ENCODE results near the gene PIK3R1. TPM values are rescaled to one million over a fixed set of nuclear protein-coding genes. Genes with fewer than 3 reads are reported as not detected.

PIK3R1 gene
- polyA plus RNA-seq, 1 donor (not counting 4 experiments of a cell fraction or from before 2014, with no cell fraction given): 16.7 TPM

- Histone ChIP-seq H3K9me1 (ENCODE audit: control insufficient read depth, extremely low read depth, insufficient read depth, low read length) (no peaks in the 10 kb centered on the region), H3K9me3 (ENCODE audit: control insufficient read depth, low read depth, low read length) (no peaks in the 10 kb centered on the region), H4K20me1 (ENCODE audit: control insufficient read depth, extremely low read depth, insufficient read depth, low read length) (no peaks in the 10 kb centered on the region), H3K4me3 (ENCODE audit: control insufficient read depth in 2 of 3, extremely low read depth in 1 of 3, insufficient read depth in 2 of 3, low read depth in 1 of 3, low read length in 3 of 3) (no peak overlapping the region), H3K27ac (ENCODE audit: control insufficient read depth, insufficient read depth, low read length) (no peak overlapping the region), H2AFZ (ENCODE audit: control insufficient read depth, low read length) (no peak overlapping the region), H3K27me3 (ENCODE audit: control insufficient read depth, extremely low read depth, insufficient read depth, low read length) (no peaks in the 10 kb centered on the region), H3K9ac (ENCODE audit: control insufficient read depth, extremely low read depth, insufficient read depth, low read length) (no peak overlapping the region), H3K4me2 (ENCODE audit: control insufficient read depth, extremely low read depth, insufficient read depth, low read depth, low read length) (no peak overlapping the region), H3K79me2 (ENCODE audit: control insufficient read depth, insufficient read depth, low read length) (peaks cover 73% of the 10 kb centered on the region), H3K36me3 (ENCODE audit: control insufficient read depth in 2 of 2, extremely low read depth in 1 of 2, insufficient read depth in 2 of 2, low read length in 2 of 2) (peaks cover 0 to 2% of the 10 kb centered on the region in 2 experiments), H3K4me1 (ENCODE audit: control insufficient read depth, extremely low read depth, insufficient read depth, low read length) (peaks cover 27% of the 10 kb centered on the region)
- TF ChIP-seq CTCF (optimal IDR thresholded peaks at IDR 0.05 in 1 of 3, IDR thresholded peaks at IDR 0.05 in 1 of 3, conservative IDR thresholded peaks at IDR 0.05 in 1 of 3; ENCODE audit: extremely low read depth in 1 of 3, insufficient read depth in 2 of 3, low read length in 3 of 3) (no peak), EZH2 (IDR thresholded peaks at IDR 0.05; ENCODE audit: low read length) (no peak)
- dilution Hi-C loops (cut with MboI; ENCODE audit: extremely low pct_ligation_motif_present, low sequenced_read_pairs): no loop called here
- FAIRE-seq (no peak), DNase-seq (ENCODE audit: low read depth, low spot score) (no peak)
These were observed 4.7 kb downstream of the PIK3R1 start for GRCh38 chr5:68220260-68220659.

GRCh38 chr5:68220914-68221313, 5.4 kb downstream of the PIK3R1 start:
- dilution Hi-C loops (cut with MboI; ENCODE audit: extremely low pct_ligation_motif_present, low sequenced_read_pairs): no loop called here
- no peak overlapping the region for H3K9ac ChIP-seq (ENCODE audit: control insufficient read depth, extremely low read depth, insufficient read depth, low read length)
- H2AFZ ChIP-seq (ENCODE audit: control insufficient read depth, low read length): no peak overlapping the region
- FAIRE-seq: no peak
- no peaks in the 10 kb centered on the region for H3K9me3 ChIP-seq (ENCODE audit: control insufficient read depth, low read depth, low read length)
- H3K4me3 ChIP-seq (ENCODE audit: control insufficient read depth in 2 of 3, extremely low read depth in 1 of 3, insufficient read depth in 2 of 3, low read depth in 1 of 3, low read length in 3 of 3): no peak overlapping the region
- H3K4me2 ChIP-seq (ENCODE audit: control insufficient read depth, extremely low read depth, insufficient read depth, low read depth, low read length): no peak overlapping the region
- H3K36me3 ChIP-seq (ENCODE audit: control insufficient read depth in 2 of 2, extremely low read depth in 1 of 2, insufficient read depth in 2 of 2, low read length in 2 of 2): peaks cover 1 to 2% of the 10 kb centered on the region in 2 experiments
- no peak for TF ChIP-seq EZH2 (IDR thresholded peaks at IDR 0.05; ENCODE audit: low read length)
- no peaks in the 10 kb centered on the region for H3K27me3 ChIP-seq (ENCODE audit: control insufficient read depth, extremely low read depth, insufficient read depth, low read length)
- DNase-seq (ENCODE audit: low read depth, low spot score): no peak
- H3K9me1 ChIP-seq (ENCODE audit: control insufficient read depth, extremely low read depth, insufficient read depth, low read length): no peaks in the 10 kb centered on the region
- no peaks in the 10 kb centered on the region for H4K20me1 ChIP-seq (ENCODE audit: control insufficient read depth, extremely low read depth, insufficient read depth, low read length)
- H3K27ac ChIP-seq (ENCODE audit: control insufficient read depth, insufficient read depth, low read length): no peak overlapping the region
- peaks cover 33% of the 10 kb centered on the region for H3K4me1 ChIP-seq (ENCODE audit: control insufficient read depth, extremely low read depth, insufficient read depth, low read length)
- H3K79me2 ChIP-seq (ENCODE audit: control insufficient read depth, insufficient read depth, low read length): peaks cover 79% of the 10 kb centered on the region

- Histone ChIP-seq H3K9me3 (ENCODE audit: control insufficient read depth, low read depth, low read length) (no peaks in the 10 kb centered on the region), H3K27me3 (ENCODE audit: control insufficient read depth, extremely low read depth, insufficient read depth, low read length) (no peaks in the 10 kb centered on the region), H2AFZ (ENCODE audit: control insufficient read depth, low read length) (no peak overlapping the region), H3K4me3 (ENCODE audit: control insufficient read depth in 2 of 3, extremely low read depth in 1 of 3, insufficient read depth in 2 of 3, low read depth in 1 of 3, low read length in 3 of 3) (no peak overlapping the region), H3K27ac (ENCODE audit: control insufficient read depth, insufficient read depth, low read length) (no peak overlapping the region), H3K9ac (ENCODE audit: control insufficient read depth, extremely low read depth, insufficient read depth, low read length) (no peak overlapping the region), H3K4me1 (ENCODE audit: control insufficient read depth, extremely low read depth, insufficient read depth, low read length) (peaks cover 36% of the 10 kb centered on the region), H3K9me1 (ENCODE audit: control insufficient read depth, extremely low read depth, insufficient read depth, low read length) (no peaks in the 10 kb centered on the region), H3K79me2 (ENCODE audit: control insufficient read depth, insufficient read depth, low read length) (peaks cover 79% of the 10 kb centered on the region), H3K4me2 (ENCODE audit: control insufficient read depth, extremely low read depth, insufficient read depth, low read depth, low read length) (no peak overlapping the region), H3K36me3 (ENCODE audit: control insufficient read depth in 2 of 2, extremely low read depth in 1 of 2, insufficient read depth in 2 of 2, low read length in 2 of 2) (peaks cover 6 to 7% of the 10 kb centered on the region in 2 experiments), H4K20me1 (ENCODE audit: control insufficient read depth, extremely low read depth, insufficient read depth, low read length) (no peaks in the 10 kb centered on the region)
- DNase-seq (ENCODE audit: low read depth, low spot score) (no peak), FAIRE-seq (no peak)
- dilution Hi-C loops (cut with MboI; ENCODE audit: extremely low pct_ligation_motif_present, low sequenced_read_pairs): no loop called here
- TF ChIP-seq EZH2 (IDR thresholded peaks at IDR 0.05; ENCODE audit: low read length) (no peak), CTCF (optimal IDR thresholded peaks at IDR 0.05 in 1 of 3, IDR thresholded peaks at IDR 0.05 in 1 of 3, conservative IDR thresholded peaks at IDR 0.05 in 1 of 3; ENCODE audit: extremely low read depth in 1 of 3, insufficient read depth in 2 of 3, low read length in 3 of 3) (no peak)
These were observed 5.9 kb downstream of the PIK3R1 start for GRCh38 chr5:68221488-68221887.

Data from keratinocyte (primary cell).